ENCODE data around the gene SYNPR. TPM values are rescaled to one million over a fixed set of nuclear protein-coding genes. Genes with fewer than 3 reads are reported as not detected.

Gene SYNPR
- total RNA-seq, 1 donor from 2014 or later, result not detected

DNA sequence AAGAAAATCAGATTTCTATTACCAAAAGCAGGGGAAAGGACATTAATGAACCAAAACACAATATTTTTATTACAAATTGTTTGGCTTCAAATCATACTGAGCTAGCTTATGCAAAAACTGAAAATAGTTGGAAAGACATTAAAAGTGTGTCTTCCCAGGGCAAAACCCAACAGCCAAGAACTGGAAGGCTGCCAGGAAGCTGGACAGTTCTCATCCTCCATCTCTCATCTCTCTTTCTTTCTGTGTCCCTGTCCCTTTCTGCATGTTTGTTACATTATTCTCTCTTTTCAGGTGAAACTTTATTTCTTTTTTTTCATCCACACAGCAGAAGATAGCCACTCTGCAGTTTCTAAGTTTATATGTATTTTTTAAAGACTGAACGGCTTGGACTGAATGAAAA is 333.3 kb downstream of the SYNPR start:
- H3K27me3 Mint-ChIP-seq (ENCODE audit: unreplicated experiment), result peaks cover 2% of the 10 kb centered on the region
- H3K4me1 Mint-ChIP-seq (ENCODE audit: unreplicated experiment), result no peaks in the 10 kb centered on the region
- no peak overlapping the region for H3K4me3 Mint-ChIP-seq (ENCODE audit: unreplicated experiment)
- TF ChIP-seq, protein P1, sequence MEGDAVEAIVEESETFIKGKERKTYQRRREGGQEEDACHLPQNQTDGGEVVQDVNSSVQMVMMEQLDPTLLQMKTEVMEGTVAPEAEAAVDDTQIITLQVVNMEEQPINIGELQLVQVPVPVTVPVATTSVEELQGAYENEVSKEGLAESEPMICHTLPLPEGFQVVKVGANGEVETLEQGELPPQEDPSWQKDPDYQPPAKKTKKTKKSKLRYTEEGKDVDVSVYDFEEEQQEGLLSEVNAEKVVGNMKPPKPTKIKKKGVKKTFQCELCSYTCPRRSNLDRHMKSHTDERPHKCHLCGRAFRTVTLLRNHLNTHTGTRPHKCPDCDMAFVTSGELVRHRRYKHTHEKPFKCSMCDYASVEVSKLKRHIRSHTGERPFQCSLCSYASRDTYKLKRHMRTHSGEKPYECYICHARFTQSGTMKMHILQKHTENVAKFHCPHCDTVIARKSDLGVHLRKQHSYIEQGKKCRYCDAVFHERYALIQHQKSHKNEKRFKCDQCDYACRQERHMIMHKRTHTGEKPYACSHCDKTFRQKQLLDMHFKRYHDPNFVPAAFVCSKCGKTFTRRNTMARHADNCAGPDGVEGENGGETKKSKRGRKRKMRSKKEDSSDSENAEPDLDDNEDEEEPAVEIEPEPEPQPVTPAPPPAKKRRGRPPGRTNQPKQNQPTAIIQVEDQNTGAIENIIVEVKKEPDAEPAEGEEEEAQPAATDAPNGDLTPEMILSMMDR (IDR thresholded peaks at IDR 0.05; ENCODE audit: unreplicated experiment), result no peak
- no peaks in the 10 kb centered on the region for H3K9me3 Mint-ChIP-seq (ENCODE audit: unreplicated experiment)
- DNase-seq (ENCODE audit: low spot score), result no peak
- H3K36me3 Mint-ChIP-seq (ENCODE audit: low read depth, unreplicated experiment), result no peaks in the 10 kb centered on the region
- H3K27ac Mint-ChIP-seq (ENCODE audit: unreplicated experiment), result no peak overlapping the region

DNA sequence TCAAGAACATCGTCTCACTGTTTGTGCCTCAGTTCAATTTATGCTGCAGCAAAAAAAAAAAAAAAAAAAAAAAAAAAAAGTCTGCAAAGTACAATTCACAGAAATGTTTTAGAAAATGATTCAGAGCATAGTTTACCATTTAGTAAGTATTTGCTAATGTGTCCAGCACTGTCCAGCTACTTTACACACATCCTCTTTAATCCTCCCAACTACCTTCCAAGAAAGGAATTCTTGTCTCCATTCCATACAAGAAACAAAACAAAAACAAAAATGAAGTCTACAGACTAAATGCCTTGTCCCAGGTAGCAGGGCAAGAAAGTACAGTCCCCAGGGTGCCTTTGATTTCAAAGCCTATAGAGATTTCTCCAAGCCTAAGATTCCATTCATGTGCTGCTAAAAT is 335.5 kb downstream of the SYNPR start:
- H3K4me1 Mint-ChIP-seq (ENCODE audit: unreplicated experiment), result peaks cover 10% of the 10 kb centered on the region
- no peak overlapping the region for H3K27ac Mint-ChIP-seq (ENCODE audit: unreplicated experiment)
- TF ChIP-seq, protein P1 (IDR thresholded peaks at IDR 0.05; ENCODE audit: unreplicated experiment), result no peak
- DNase-seq (ENCODE audit: low spot score), result no peak
- no peaks in the 10 kb centered on the region for H3K36me3 Mint-ChIP-seq (ENCODE audit: low read depth, unreplicated experiment)
- peaks cover 2% of the 10 kb centered on the region for H3K27me3 Mint-ChIP-seq (ENCODE audit: unreplicated experiment)
- H3K9me3 Mint-ChIP-seq (ENCODE audit: unreplicated experiment), result no peaks in the 10 kb centered on the region
- no peak overlapping the region for H3K4me3 Mint-ChIP-seq (ENCODE audit: unreplicated experiment)

DNA sequence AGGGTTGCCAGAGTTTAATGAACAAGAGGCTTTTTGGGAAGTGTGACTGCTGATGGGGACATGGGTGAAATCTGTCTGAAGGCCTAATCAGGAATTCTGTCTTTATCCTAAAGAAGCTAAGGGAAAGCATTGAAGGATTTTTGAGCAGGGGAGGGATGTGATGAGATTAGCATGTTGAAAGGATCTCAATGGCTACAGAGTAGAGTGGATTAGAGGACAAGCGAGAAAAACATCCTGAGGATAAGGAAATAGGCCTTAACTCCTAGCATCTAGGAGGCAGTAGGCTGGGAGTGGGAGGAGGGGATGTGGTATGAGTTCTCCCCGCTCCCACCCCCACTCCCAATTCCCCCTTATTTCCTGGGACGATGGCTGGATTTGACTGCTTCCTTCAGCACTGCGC is 339.3 kb downstream of the SYNPR start:
- Mint-ChIP-seq H3K36me3 (ENCODE audit: low read depth, unreplicated experiment) (no peaks in the 10 kb centered on the region), H3K27ac (ENCODE audit: unreplicated experiment) (no peak overlapping the region), H3K9me3 (ENCODE audit: unreplicated experiment) (no peaks in the 10 kb centered on the region), H3K4me1 (ENCODE audit: unreplicated experiment) (peaks cover 10% of the 10 kb centered on the region), H3K27me3 (ENCODE audit: unreplicated experiment) (no peaks in the 10 kb centered on the region), H3K4me3 (ENCODE audit: unreplicated experiment) (no peak overlapping the region)
- DNase-seq (ENCODE audit: low spot score), result no peak
- TF ChIP-seq, protein P1 (IDR thresholded peaks at IDR 0.05; ENCODE audit: unreplicated experiment), result no peak

DNA sequence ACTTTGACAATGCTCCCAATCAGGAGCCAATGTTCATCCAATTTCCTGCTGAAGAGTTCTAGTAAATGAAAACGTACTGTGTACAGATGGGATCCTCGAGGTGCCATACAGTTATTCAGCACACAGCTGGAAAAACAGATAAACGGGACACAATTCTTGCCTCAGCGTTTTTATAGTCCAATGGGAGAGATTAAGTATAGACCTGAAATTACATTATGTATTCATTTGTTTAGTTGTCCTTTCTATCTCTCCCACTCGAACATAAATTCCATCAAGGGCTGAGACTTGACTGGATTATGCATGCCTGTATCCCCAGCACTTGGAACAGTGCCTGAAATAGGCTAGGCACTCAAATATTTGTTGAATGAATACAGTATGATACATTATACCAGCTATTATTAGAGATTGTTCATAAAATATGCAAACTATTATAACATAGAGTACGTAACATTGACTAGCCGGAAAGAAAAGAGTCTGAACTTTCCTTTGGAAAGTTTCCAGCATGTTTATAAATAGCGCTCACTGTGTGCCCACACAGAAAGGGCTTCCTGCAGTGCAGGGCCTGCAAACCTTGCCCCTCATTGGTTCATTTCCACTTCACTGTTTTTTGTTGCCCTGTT is 346.9 kb downstream of the SYNPR start:
- no peak for DNase-seq (ENCODE audit: low spot score)
- TF ChIP-seq, protein P1 (IDR thresholded peaks at IDR 0.05; ENCODE audit: unreplicated experiment), result no peak
- H3K9me3 Mint-ChIP-seq (ENCODE audit: unreplicated experiment), result no peaks in the 10 kb centered on the region
- peaks cover 4% of the 10 kb centered on the region for H3K4me1 Mint-ChIP-seq (ENCODE audit: unreplicated experiment)
- no peaks in the 10 kb centered on the region for H3K36me3 Mint-ChIP-seq (ENCODE audit: low read depth, unreplicated experiment)
- no peaks in the 10 kb centered on the region for H3K27me3 Mint-ChIP-seq (ENCODE audit: unreplicated experiment)
- H3K4me3 Mint-ChIP-seq (ENCODE audit: unreplicated experiment), result no peak overlapping the region
- no peak overlapping the region for H3K27ac Mint-ChIP-seq (ENCODE audit: unreplicated experiment)

DNA sequence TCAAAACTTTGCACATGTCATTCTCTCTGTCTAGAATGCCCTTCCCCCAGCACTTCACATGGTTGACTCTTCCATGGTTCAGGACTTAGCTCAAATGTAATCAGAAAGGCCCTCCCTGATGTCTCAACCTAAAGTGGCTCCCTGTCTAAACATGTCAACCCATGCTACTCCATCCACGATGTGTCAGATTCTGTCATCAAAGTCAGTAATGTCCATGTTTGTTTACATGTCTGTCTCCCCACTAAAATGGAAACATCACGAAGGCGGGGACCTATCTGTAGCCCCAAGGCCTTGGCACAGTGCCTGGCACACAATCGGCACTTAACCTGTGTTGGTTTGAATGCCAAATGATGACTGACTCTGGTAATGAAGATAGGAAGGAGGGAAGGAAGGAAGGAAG is 353.6 kb downstream of the SYNPR start:
- H3K4me1 Mint-ChIP-seq (ENCODE audit: unreplicated experiment), result no peaks in the 10 kb centered on the region
- H3K27me3 Mint-ChIP-seq (ENCODE audit: unreplicated experiment), result no peaks in the 10 kb centered on the region
- no peak overlapping the region for H3K27ac Mint-ChIP-seq (ENCODE audit: unreplicated experiment)
- H3K36me3 Mint-ChIP-seq (ENCODE audit: low read depth, unreplicated experiment), result no peaks in the 10 kb centered on the region
- H3K4me3 Mint-ChIP-seq (ENCODE audit: unreplicated experiment), result no peak overlapping the region
- H3K9me3 Mint-ChIP-seq (ENCODE audit: unreplicated experiment), result no peaks in the 10 kb centered on the region
- TF ChIP-seq, protein P1 (IDR thresholded peaks at IDR 0.05; ENCODE audit: unreplicated experiment), result no peak
- DNase-seq (ENCODE audit: low spot score), result no peak

All from endothelial cell (in vitro differentiated cells).